Cardiac muscle cell (in vitro differentiated cells and primary cell): ENCODE results near the gene PDGFC. TPM values are rescaled to one million over a fixed set of nuclear protein-coding genes. Genes with fewer than 3 reads are reported as not detected.

Experiments
- DNase-seq, 2 donors: peaks; one replicate each; pipeline versions ENCODE4 v3.0.0 to v3.0.0-alpha.2; 2010 to 2017; ENCODE audit warnings: low read depth in 1 of 2, low spot score in 1 of 2
- H3K27ac ChIP-seq: fragments of 200-600 bp; sonication (generic); 2 replicates; pipeline ENCODE4 v1.5.1; 2016
- H3K27me3 ChIP-seq: fragments of 200-600 bp; sonication (generic); 2 replicates; pipeline ENCODE4 v1.6.0; 2016; ENCODE audit warnings: control low read depth
- H3K36me3 ChIP-seq: fragments of 200-600 bp; sonication (generic); 2 replicates; pipeline ENCODE4 v1.5.1; 2016; ENCODE audit warnings: control low read depth
- H3K4me1 ChIP-seq: fragments of 200-600 bp; sonication (generic); 2 replicates; pipeline ENCODE4 v1.8.1; 2017; ENCODE audit warnings: low read depth, mild to moderate bottlenecking, mixed run types
- H3K4me3 ChIP-seq: fragments of 200-600 bp; sonication (generic); 2 replicates; pipeline ENCODE4 v1.5.1; 2016; ENCODE audit warnings: mild to moderate bottlenecking
- H3K9me3 ChIP-seq: fragments of 200-600 bp; sonication (generic); 2 replicates; pipeline ENCODE4 v1.5.1; 2017; ENCODE audit warnings: low read depth, mild to moderate bottlenecking, control low read depth
- CTCF ChIP-seq: IDR thresholded peaks from 2 replicates; pipeline ENCODE4 v1.5.1; 2012; ENCODE audit warnings: low read depth, mild to moderate bottlenecking, low read length
- polyA plus RNA-seq: library from polyadenylated mRNA; unstranded; fragments of >200 nt; fragmentation: Nextera tagmentation; extraction: Ambion mirVana; gene quantifications from 2 replicates; pipeline ENCODE4 v1.2.1, GENCODE V29; 2016
- total RNA-seq: library from RNA; depleted of rRNA; stranded (reverse); fragments of >200 nt; gene quantifications from 2 replicates; pipeline ENCODE4 v1.2.3, GENCODE V29; 2016

PDGFC gene
- total and polyA plus RNA-seq, 2 experiments from 2014 or later, result 6.9 to 18.2 TPM

DNA sequence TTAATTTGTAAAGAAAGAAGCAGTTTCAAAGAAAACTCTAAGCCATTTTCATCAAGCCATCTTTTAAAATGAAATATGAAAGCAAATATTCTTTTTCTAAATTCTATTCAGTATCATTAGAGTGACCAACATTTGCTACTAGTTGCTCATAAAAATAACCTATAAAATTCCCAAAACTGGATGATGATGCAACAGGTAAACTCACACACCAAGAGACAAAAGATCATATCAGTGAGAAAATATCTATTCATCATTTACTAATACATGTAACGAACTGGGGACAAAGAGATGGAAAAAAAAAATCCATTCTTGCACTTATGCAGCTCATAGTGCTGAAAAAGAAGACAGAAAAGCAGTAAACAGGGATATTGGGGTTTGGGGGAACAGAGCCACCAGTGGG, 48.1 kb downstream of the PDGFC start:
- Histone ChIP-seq H3K4me3 (no peak overlapping the region), H3K27ac (no peak overlapping the region)

DNA sequence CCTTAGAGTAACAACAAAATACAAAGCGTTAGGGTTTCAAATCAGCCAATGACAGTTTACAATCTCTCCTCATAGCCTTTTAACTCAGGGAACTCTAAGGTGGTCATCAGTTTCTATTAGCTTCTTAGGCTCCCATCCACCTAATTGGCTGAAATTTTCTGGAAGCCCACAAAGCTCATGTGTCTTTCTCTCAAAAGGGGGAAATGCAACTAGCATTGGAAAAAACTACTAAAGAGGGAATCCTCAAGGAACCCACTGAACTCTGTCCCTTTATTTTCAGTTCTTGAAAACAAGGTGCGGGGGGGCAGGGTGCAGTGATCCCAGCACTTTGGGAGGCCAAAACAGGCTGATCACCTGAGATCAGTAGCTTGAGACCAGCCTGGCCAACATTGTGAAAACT, 56.4 kb downstream of the PDGFC start:
- Histone ChIP-seq H3K4me1 (no peaks in the 10 kb centered on the region), H3K27ac (no peak overlapping the region), H3K9me3 (no peaks in the 10 kb centered on the region), H3K27me3 (no peaks in the 10 kb centered on the region), H3K36me3 (no peaks in the 10 kb centered on the region), H3K4me3 (no peak overlapping the region)
- no peak for DNase-seq
- no peak for TF ChIP-seq CTCF

More for the DNA sequence above, 48.1 kb downstream of the PDGFC start:
- Histone ChIP-seq H3K9me3 (no peaks in the 10 kb centered on the region), H3K4me1 (no peaks in the 10 kb centered on the region), H3K36me3 (no peaks in the 10 kb centered on the region), H3K27me3 (no peaks in the 10 kb centered on the region)
- no peak for DNase-seq
- no peak for TF ChIP-seq CTCF

DNA sequence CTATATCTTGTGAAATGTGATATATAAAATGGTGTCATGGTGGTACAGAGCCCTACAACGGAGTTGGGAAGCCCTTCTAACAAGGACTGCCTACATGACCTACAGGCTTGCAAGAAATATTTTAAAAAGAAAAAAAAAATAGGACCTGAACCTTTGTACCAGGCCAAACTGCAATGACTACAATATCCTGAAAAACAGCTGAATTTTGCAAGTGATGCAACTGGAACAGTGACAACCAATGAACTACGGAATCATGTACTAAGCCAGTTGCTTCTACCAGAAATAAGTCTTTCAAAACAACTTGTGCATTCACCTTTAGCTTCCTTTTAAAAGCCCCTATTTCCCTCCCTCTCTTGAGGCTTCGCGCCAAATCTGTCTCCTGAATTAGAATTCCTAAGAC, 58.4 kb downstream of the PDGFC start:
- Histone ChIP-seq H3K36me3 (no peaks in the 10 kb centered on the region), H3K27me3 (no peaks in the 10 kb centered on the region), H3K27ac (no peak overlapping the region), H3K4me3 (no peak overlapping the region), H3K4me1 (no peaks in the 10 kb centered on the region), H3K9me3 (no peaks in the 10 kb centered on the region)
- no peak for TF ChIP-seq CTCF
- DNase-seq, result no peak

GRCh38 chr4:156909010-156909409, 62.6 kb downstream of the PDGFC start:
- H3K27me3 ChIP-seq, result no peaks in the 10 kb centered on the region
- no peak for TF ChIP-seq CTCF
- H3K9me3 ChIP-seq, result no peaks in the 10 kb centered on the region
- no peaks in the 10 kb centered on the region for H3K4me1 ChIP-seq
- no peak overlapping the region for H3K4me3 ChIP-seq
- no peak overlapping the region for H3K27ac ChIP-seq
- no peaks in the 10 kb centered on the region for H3K36me3 ChIP-seq
- DNase-seq, result no peak

DNA sequence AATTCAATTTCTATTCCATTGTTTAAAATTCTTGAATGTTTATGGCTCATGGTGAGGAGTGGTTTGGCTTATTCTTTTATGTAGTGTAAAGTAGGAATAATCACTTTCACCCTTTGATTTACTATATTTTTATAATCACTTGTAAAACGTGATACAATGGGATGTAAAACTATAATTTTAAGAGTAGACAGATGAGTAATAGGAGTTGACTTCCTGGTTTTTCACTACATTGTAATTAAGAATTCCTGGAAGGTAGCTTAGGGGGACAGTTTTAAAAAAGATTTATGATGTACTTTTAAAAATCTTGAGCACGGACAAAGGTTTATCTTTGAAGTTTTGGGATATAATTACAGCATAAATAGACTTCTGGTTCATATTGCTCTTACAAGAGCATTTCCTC, 65.3 kb downstream of the PDGFC start:
- Histone ChIP-seq H3K9me3 (no peaks in the 10 kb centered on the region), H3K36me3 (no peaks in the 10 kb centered on the region), H3K27ac (no peak overlapping the region), H3K4me3 (no peak overlapping the region), H3K27me3 (no peaks in the 10 kb centered on the region), H3K4me1 (no peaks in the 10 kb centered on the region)
- no peak for TF ChIP-seq CTCF
- DNase-seq, result no peak

DNA sequence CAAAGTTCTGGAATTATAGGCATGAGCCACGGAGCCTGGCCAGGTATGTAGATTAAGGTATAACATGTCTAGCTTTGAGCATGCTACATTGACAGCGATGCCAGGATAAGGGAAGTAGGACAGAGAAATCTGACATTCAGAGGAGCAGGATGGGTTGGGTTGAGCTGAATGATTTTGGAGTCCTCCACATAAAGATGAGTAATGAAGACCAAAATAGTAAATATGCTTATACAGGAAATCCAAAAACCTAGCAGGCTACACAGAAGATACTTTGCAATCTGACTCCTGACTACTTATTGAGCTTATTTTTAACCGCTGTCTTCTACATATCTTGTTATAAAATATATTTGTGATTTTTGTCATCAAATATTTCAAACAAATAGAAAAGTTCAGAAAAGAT, 69.7 kb downstream of the PDGFC start:
- H3K27ac ChIP-seq, result no peak overlapping the region
- no peaks in the 10 kb centered on the region for H3K4me1 ChIP-seq
- H3K9me3 ChIP-seq, result no peaks in the 10 kb centered on the region
- H3K4me3 ChIP-seq, result no peak overlapping the region
- no peaks in the 10 kb centered on the region for H3K27me3 ChIP-seq
- no peak for TF ChIP-seq CTCF
- DNase-seq, result no peak
- no peaks in the 10 kb centered on the region for H3K36me3 ChIP-seq
